Ishikawa (cell line): ENCODE results near the gene FBXO7.

ENCODE experiments used
- CEBPB ChIP-seq: IDR thresholded peaks from 2 replicates; pipeline ENCODE4 v1.6.1; 2012
- CREB1 ChIP-seq: IDR thresholded peaks from 2 replicates; pipeline ENCODE4 v1.6.1; 2012; ENCODE audit warnings: low read depth
- EGR1 ChIP-seq: IDR thresholded peaks from 2 replicates; pipeline ENCODE4 v1.6.1; 2012
- EP300 ChIP-seq: IDR thresholded peaks from 2 replicates; pipeline ENCODE4 v1.6.1; 2012; ENCODE audit warnings: borderline replicate concordance
- FOXM1 ChIP-seq: IDR thresholded peaks from 2 replicates; pipeline ENCODE4 v1.6.1; 2012; ENCODE audit warnings: low read depth, borderline replicate concordance
- NFIC ChIP-seq: IDR thresholded peaks from 2 replicates; pipeline ENCODE4 v1.6.1; 2012
- RAD21 ChIP-seq: IDR thresholded peaks from 2 replicates; pipeline ENCODE4 v1.6.1; 2012; ENCODE audit warnings: low read depth
- TAF1 ChIP-seq: IDR thresholded peaks from 2 replicates; pipeline ENCODE4 v1.6.1; 2012; ENCODE audit warnings: low read depth, mild to moderate bottlenecking
- TCF12 ChIP-seq: IDR thresholded peaks from 2 replicates; pipeline ENCODE4 v1.6.1; 2012; ENCODE audit warnings: low read depth
- TEAD4 ChIP-seq: IDR thresholded peaks from 2 replicates; pipeline ENCODE4 v1.6.1; 2012
- YY1 ChIP-seq: IDR thresholded peaks from 2 replicates; pipeline ENCODE4 v1.6.1; 2012; ENCODE audit warnings: low read depth
- ZBTB7A ChIP-seq: IDR thresholded peaks from 2 replicates; pipeline ENCODE4 v1.6.1; 2012; ENCODE audit warnings: low read depth
- TF ChIP-seq, protein P1 (sequence below): IDR thresholded peaks from 2 replicates; pipeline ENCODE4 v1.6.1; 2012; ENCODE audit warnings: low read depth, mild to moderate bottlenecking
- TF ChIP-seq, protein P2 (sequence below): IDR thresholded peaks from 2 replicates; pipeline ENCODE4 v1.6.1; 2012

DNA sequence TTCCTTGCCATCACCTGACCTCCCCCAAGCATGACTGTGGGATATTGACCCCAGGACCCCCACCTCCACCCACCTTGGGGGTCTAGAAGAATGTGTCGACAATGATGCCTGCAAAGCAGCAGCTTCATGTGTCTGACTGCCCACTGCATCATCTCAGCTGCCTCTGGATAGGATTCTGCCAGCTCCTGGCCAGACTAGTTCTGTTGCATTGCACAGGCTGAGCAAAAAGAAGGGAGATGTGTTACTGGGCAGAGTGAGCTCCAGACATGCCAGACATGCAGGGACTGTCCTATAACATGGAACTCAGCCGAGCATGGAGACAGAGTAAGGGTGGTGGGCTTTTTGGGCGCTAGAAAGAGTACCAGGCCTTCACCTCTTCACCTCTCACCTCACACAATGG lies 36.7 kb downstream of the FBXO7 start:
- TF ChIP-seq RAD21 (no peak), EP300 (no peak), TCF12 (no peak), EGR1 (no peak), CREB1 (no peak), TAF1 (no peak), FOXM1 (no peak), TEAD4 (no peak), ZBTB7A (no peak), YY1 (no peak), CEBPB (no peak), NFIC (no peak)
- TF ChIP-seq, protein P1, sequence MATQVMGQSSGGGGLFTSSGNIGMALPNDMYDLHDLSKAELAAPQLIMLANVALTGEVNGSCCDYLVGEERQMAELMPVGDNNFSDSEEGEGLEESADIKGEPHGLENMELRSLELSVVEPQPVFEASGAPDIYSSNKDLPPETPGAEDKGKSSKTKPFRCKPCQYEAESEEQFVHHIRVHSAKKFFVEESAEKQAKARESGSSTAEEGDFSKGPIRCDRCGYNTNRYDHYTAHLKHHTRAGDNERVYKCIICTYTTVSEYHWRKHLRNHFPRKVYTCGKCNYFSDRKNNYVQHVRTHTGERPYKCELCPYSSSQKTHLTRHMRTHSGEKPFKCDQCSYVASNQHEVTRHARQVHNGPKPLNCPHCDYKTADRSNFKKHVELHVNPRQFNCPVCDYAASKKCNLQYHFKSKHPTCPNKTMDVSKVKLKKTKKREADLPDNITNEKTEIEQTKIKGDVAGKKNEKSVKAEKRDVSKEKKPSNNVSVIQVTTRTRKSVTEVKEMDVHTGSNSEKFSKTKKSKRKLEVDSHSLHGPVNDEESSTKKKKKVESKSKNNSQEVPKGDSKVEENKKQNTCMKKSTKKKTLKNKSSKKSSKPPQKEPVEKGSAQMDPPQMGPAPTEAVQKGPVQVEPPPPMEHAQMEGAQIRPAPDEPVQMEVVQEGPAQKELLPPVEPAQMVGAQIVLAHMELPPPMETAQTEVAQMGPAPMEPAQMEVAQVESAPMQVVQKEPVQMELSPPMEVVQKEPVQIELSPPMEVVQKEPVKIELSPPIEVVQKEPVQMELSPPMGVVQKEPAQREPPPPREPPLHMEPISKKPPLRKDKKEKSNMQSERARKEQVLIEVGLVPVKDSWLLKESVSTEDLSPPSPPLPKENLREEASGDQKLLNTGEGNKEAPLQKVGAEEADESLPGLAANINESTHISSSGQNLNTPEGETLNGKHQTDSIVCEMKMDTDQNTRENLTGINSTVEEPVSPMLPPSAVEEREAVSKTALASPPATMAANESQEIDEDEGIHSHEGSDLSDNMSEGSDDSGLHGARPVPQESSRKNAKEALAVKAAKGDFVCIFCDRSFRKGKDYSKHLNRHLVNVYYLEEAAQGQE = no peak
- TF ChIP-seq, protein P2, sequence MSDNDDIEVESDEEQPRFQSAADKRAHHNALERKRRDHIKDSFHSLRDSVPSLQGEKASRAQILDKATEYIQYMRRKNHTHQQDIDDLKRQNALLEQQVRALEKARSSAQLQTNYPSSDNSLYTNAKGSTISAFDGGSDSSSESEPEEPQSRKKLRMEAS = no peak
